ENCODE measurements around the gene SEC16A.

DNA sequence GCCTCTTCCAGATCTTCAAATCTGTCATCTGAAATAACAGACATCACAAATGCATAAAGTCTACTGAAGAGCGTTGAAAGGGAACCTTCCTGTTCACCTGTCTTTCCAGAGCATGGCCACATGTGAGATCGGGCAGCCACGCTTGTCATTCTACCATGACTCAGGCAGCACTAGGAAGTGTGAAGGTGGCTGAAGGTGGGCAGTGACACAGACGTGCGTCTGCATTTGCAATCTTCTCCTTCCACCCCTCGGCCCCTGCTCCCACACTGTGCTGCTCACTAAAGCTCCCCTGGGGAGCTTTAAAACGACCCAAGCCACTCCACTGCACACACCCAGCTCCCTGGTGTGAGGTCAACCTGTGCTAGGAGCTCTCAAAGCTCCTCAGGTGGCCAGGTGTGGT lies 74.9 kb downstream of the SEC16A start:
- TF ChIP-seq, protein P1, sequence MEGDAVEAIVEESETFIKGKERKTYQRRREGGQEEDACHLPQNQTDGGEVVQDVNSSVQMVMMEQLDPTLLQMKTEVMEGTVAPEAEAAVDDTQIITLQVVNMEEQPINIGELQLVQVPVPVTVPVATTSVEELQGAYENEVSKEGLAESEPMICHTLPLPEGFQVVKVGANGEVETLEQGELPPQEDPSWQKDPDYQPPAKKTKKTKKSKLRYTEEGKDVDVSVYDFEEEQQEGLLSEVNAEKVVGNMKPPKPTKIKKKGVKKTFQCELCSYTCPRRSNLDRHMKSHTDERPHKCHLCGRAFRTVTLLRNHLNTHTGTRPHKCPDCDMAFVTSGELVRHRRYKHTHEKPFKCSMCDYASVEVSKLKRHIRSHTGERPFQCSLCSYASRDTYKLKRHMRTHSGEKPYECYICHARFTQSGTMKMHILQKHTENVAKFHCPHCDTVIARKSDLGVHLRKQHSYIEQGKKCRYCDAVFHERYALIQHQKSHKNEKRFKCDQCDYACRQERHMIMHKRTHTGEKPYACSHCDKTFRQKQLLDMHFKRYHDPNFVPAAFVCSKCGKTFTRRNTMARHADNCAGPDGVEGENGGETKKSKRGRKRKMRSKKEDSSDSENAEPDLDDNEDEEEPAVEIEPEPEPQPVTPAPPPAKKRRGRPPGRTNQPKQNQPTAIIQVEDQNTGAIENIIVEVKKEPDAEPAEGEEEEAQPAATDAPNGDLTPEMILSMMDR (IDR thresholded peaks at IDR 0.05; ENCODE audit: low read length) = no peak
- TF ChIP-seq EZH2 (optimal IDR thresholded peaks at IDR 0.05; ENCODE audit: low read depth, low read length) (no peak), EZH2phosphoT487 (IDR thresholded peaks at IDR 0.05; ENCODE audit: low read length) (no peak)
